NCI-H2081 treated with DMSO at 0.1 percent for 48 hours (cell line): ENCODE data around the gene RIBC1.
A peak's percentile ranks its signal among the peaks of the same experiment; 100 is the strongest.
"Not testable (repeated sequence)": the region's sequence is repeated elsewhere in the genome, so short reads cannot be mapped to it uniquely, and the experiment has no call there.

ENCODE experiments used
- DNase-seq: peaks from one replicate; lab custom pipeline; 2025; lab: John Stamatoyannopoulos, UW

Gene RIBC1

GRCh38 chrX:53437206-53437605 is 14.5 kb downstream of the RIBC1 start:
- no peak for DNase-seq

- DNase-seq = no peak
Observed at GRCh38 chrX:53438174-53438831, 15.6 kb downstream of the RIBC1 start.

- no peak for DNase-seq
Observed at GRCh38 chrX:53438832-53439230, 16.2 kb downstream of the RIBC1 start.

- no peak for DNase-seq
Observed at GRCh38 chrX:53440101-53440500, 17.4 kb downstream of the RIBC1 start.

- no peak for DNase-seq
Observed at GRCh38 chrX:53440621-53441517, 18.2 kb downstream of the RIBC1 start.

GRCh38 chrX:53441531-53442321 is 19.1 kb downstream of the RIBC1 start:
- peak; percentile 50 for DNase-seq

- no peak for DNase-seq
Observed at GRCh38 chrX:53442322-53442631, 19.6 kb downstream of the RIBC1 start.

GRCh38 chrX:53445977-53446376 is 23.3 kb downstream of the RIBC1 start:
- no peak for DNase-seq

- no peak for DNase-seq
Observed at GRCh38 chrX:53447441-53447840, 24.8 kb downstream of the RIBC1 start.

GRCh38 chrX:53449632-53450031 is 27.0 kb downstream of the RIBC1 start:
- DNase-seq = no peak

- DNase-seq = no peak
Observed at GRCh38 chrX:53452812-53453211, 30.1 kb downstream of the RIBC1 start.

- DNase-seq = no peak
Observed at GRCh38 chrX:53456254-53456653, 33.6 kb downstream of the RIBC1 start.

- DNase-seq = no peak
Observed at GRCh38 chrX:53458082-53458481, 35.4 kb downstream of the RIBC1 start.

- DNase-seq = not testable (repeated sequence)
Observed at GRCh38 chrX:53468659-53469058, 46.0 kb downstream of the RIBC1 start.

GRCh38 chrX:53471346-53471745 is 48.7 kb downstream of the RIBC1 start:
- DNase-seq = no peak

GRCh38 chrX:53474707-53475106 is 52.0 kb downstream of the RIBC1 start:
- no peak for DNase-seq

- DNase-seq = no peak
Observed at GRCh38 chrX:53476371-53476770, 53.7 kb downstream of the RIBC1 start.

- no peak for DNase-seq
Observed at GRCh38 chrX:53479301-53479700, 56.6 kb downstream of the RIBC1 start.
